MCF 10A (cell line): Measurements from ENCODE around the gene ADISSP. TPM values are rescaled to one million over a fixed set of nuclear protein-coding genes. Genes with fewer than 3 reads are reported as not detected.

Experiments
- BruUV-seq: library from RNA; stranded (reverse); fragments of 400-500 nt; replicated peaks from 2 replicates; lab custom pipeline; 2021; lab: Mats Ljungman, UMichigan
- CTCF ChIA-PET: fragments of 300-600 bp; sonication (Branson Sonifier 250); formaldehyde crosslinking; extraction: SDS; loops from one replicate; lab custom pipeline; 2021; ENCODE audit warnings: antibody characterized with exemption, inconsistent platforms; lab: Yijun Ruan, JAX
- POLR2A ChIA-PET: fragments of 300-600, 350-650 bp; sonication (Branson Sonifier 250); formaldehyde crosslinking; extraction: SDS; loops from one replicate; lab custom pipeline; 2020; ENCODE audit warnings: antibody characterized with exemption, inconsistent platforms; lab: Yijun Ruan, JAX
- DNase-seq: peaks from one replicate; pipeline ENCODE4 v3.0.0-alpha.2; 2018; ENCODE audit not compliant: unreplicated experiment
- H3K27ac Mint-ChIP-seq: one replicate; pipeline ENCODE4 v1.8.0; 2022; ENCODE audit warnings: mild to moderate bottlenecking, low read depth, mixed read lengths; ENCODE audit not compliant: unreplicated experiment
- H3K27me3 Mint-ChIP-seq: one replicate; pipeline ENCODE4 v1.8.0; 2022; ENCODE audit warnings: mixed read lengths; ENCODE audit not compliant: insufficient read depth, unreplicated experiment
- H3K36me3 Mint-ChIP-seq: one replicate; pipeline ENCODE4 v1.8.0; 2022; ENCODE audit warnings: mild to moderate bottlenecking, moderate library complexity, mixed read lengths; ENCODE audit not compliant: insufficient read depth, unreplicated experiment
- H3K4me1 Mint-ChIP-seq: one replicate; pipeline ENCODE4 v1.8.0; 2022; ENCODE audit warnings: mixed read lengths; ENCODE audit not compliant: insufficient read depth, unreplicated experiment
- H3K4me3 Mint-ChIP-seq: one replicate; pipeline ENCODE4 v1.8.0; 2022; ENCODE audit warnings: mild to moderate bottlenecking, moderate library complexity, mixed read lengths; ENCODE audit not compliant: unreplicated experiment
- H3K9me3 Mint-ChIP-seq: one replicate; pipeline ENCODE4 v1.8.0; 2022; ENCODE audit warnings: mixed read lengths; ENCODE audit not compliant: unreplicated experiment
- CTCF ChIP-seq: fragments of 200-600 bp; IDR thresholded peaks from one replicate; pipeline ENCODE4 v1.8.0; 2022; ENCODE audit warnings: antibody characterized with exemption, mild to moderate bottlenecking; ENCODE audit not compliant: unreplicated experiment
- intact Hi-C: fragments of 100-400 bp; cut with micrococcal nuclease; formaldehyde crosslinking; loops from 2 replicates; pipeline ENCODE4 v1.14.1; 2022
- total RNA-seq: library from RNA; stranded (reverse); gene quantifications from 2 replicates; pipeline ENCODE4 v1.2.3, GENCODE V29; 2022

ADISSP gene
- total RNA-seq, 1 experiment from 2014 or later, result 58.8 TPM

GRCh38 chr20:3747471-3747870, 20.1 kb downstream of the ADISSP start:
- no peak for TF ChIP-seq CTCF
- Mint-ChIP-seq H3K4me3 (no peak overlapping the region), H3K9me3 (no peaks in the 10 kb centered on the region), H3K27ac (no peak overlapping the region), H3K27me3 (peaks cover 11% of the 10 kb centered on the region), H3K36me3 (peaks cover 7% of the 10 kb centered on the region), H3K4me1 (no peaks in the 10 kb centered on the region)
- BruUV-seq, result no TSS peak
- intact Hi-C loops, result no loop called here
- ChIA-PET CTCF (interaction anchor here (0.9 to 2.3 kb wide), 8 partner anchors 10 to 72 kb away, joined by 3 to 12 read pairs (median 4); partner anchors contain the start of genes ADISSP and CENPB), POLR2A (interaction anchor here (2.4 kb wide), 1 partner anchor 20 kb away, joined by 7 read pairs; the partner anchor contains the start of gene ADISSP)
- DNase-seq, result no peak

GRCh38 chr20:3745686-3746173, 21.8 kb downstream of the ADISSP start:
- H3K27ac Mint-ChIP-seq, result no peak overlapping the region
- CTCF ChIA-PET, result interaction anchor here (0.9 to 2.7 kb wide), 4 partner anchors 35 to 183 kb away, joined by 3 to 11 read pairs (median 4); no protein-coding TSS in a partner anchor
- POLR2A ChIA-PET, result interaction anchor here (0.6 kb wide), 1 partner anchor 146 kb away, joined by 3 read pairs; no protein-coding TSS in a partner anchor
- H3K4me1 Mint-ChIP-seq, result no peaks in the 10 kb centered on the region
- intact Hi-C loops, result no loop called here
- BruUV-seq, result no TSS peak
- DNase-seq, result no peak
- no peak overlapping the region for H3K4me3 Mint-ChIP-seq
- H3K36me3 Mint-ChIP-seq, result peaks cover 7% of the 10 kb centered on the region
- peaks cover 11% of the 10 kb centered on the region for H3K27me3 Mint-ChIP-seq
- TF ChIP-seq CTCF, result no peak
- no peaks in the 10 kb centered on the region for H3K9me3 Mint-ChIP-seq

- intact Hi-C loops, result no loop called here
- no peak overlapping the region for H3K27ac Mint-ChIP-seq
Measured at GRCh38 chr20:3744806-3745685, 22.5 kb downstream of the ADISSP start.

More at GRCh38 chr20:3744806-3745685, 22.5 kb downstream of the ADISSP start:
- peak; percentile 88 for DNase-seq
- no peaks in the 10 kb centered on the region for H3K9me3 Mint-ChIP-seq
- no TSS peak for BruUV-seq
- H3K4me1 Mint-ChIP-seq, result no peaks in the 10 kb centered on the region
- peaks cover 7% of the 10 kb centered on the region for H3K36me3 Mint-ChIP-seq
- peak overlapping the region; percentile 60 for H3K4me3 Mint-ChIP-seq
- TF ChIP-seq CTCF, result no peak
- peaks cover 11% of the 10 kb centered on the region for H3K27me3 Mint-ChIP-seq
- POLR2A ChIA-PET, result interaction anchor here (1.7 to 2.8 kb wide), 2 partner anchors 8 to 23 kb away, joined by 6 to 9 read pairs; partner anchors contain the start of gene ADISSP
- CTCF ChIA-PET, result interaction anchor here (0.9 to 2.7 kb wide), 7 partner anchors 8 to 182 kb away, joined by 3 to 11 read pairs (median 4); no protein-coding TSS in a partner anchor
